Superior temporal gyrus (tissue), 1 donor: Measurements from ENCODE around the gene RUSF1.
"Not testable (repeated sequence)": the region's sequence is repeated elsewhere in the genome, so short reads cannot be mapped to it uniquely, and the experiment has no call there.

Experiments used
- DNase-seq: peaks from one replicate; pipeline ENCODE4 v3.0.0-alpha.2; 2016; ENCODE audit errors: extremely low spot score

RUSF1 gene

DNA sequence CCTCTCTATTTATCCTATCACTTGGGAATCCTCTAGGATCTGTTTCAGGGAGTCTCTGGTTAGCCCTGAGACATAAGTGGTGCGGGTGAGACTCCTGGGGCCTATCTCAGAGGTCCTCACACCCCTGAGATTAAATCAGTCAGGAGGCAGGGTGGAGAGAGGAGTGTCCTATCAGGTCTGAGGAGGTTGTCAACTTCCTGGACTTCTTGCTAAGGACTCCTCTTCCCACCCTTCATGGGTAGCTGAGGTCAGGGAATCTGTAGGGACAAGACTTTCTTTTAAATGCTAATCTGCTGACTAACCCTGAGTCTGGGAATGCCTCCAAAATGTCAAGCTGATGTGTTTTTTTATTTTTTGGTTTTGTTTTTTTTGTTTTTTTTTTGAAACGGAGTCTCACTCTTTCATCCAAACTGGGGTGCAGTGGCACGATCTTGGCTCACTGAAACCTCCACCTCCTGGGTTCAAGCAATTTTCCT is 55.5 kb downstream of the RUSF1 start:
- DNase-seq = no peak

DNA sequence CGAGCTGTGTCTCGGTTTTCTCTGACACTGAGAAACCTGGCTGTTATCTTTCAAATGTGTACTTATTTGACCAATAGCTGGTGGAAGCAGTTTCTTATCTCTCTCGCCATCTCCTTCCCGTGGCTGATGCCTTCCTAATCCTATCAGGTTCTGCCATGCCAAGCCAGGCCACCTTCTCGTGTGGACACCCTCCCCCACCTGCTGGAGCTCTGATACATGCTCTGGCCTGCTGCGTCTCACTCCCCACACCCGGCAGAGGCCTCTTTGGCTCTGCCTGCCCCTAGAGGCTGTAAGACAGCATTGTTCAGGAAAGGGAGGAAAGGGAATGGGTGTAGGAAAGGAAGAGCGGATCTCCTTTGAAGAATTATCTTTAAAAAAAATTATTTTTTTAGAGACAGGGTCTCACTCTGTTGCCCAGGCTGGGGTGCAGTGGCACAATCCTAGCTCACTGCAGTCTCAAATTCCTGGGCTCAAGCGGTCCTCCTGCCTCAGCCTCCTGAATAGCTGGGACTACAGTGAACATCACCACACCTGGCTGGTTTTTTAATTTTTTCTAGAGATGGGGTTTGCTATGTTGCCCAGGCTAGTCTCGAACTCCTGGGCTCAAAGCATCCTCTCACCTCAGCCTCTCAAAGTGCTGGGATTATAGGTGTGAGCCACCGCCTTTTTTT is 56.4 kb downstream of the RUSF1 start:
- peak; percentile 43 for DNase-seq

DNA sequence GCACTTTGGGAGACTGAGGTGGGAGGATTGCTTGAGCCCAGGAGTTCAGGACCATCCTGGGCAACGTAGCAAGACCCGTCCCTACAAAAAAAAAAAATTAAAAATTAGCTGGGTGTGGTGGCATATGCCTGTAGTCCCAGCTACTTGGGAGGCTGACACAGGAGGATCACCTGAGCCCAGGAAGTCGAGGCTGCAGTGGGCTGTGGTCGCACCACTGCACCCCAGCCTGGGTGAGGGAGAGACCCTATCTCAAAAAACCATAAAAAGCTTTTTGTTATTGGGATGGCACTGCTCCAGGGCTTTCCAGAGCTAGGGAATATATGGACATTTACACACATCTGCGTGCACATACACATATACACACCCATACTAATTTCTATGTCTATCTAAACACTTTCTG is 57.0 kb downstream of the RUSF1 start:
- no peak for DNase-seq

DNA sequence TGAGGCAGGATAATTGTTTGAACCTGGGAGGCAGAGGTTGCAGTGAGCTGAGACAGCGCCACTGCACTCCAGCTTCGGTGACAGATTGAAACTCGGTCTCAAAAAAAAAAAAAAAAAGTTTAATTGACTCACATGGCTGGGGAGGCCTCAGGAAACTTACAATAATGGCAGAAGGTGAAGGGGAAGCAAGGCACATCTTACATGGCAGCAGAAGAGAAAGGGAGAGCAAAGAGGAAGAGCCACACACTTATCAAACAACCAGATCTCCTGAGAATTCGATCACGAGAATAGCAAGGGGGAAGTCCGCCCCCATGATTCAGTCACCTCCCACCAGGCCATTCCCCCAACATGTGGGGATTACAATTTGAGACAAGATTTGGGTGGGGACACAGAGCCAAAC is 62.3 kb downstream of the RUSF1 start:
- DNase-seq = not testable (repeated sequence)

DNA sequence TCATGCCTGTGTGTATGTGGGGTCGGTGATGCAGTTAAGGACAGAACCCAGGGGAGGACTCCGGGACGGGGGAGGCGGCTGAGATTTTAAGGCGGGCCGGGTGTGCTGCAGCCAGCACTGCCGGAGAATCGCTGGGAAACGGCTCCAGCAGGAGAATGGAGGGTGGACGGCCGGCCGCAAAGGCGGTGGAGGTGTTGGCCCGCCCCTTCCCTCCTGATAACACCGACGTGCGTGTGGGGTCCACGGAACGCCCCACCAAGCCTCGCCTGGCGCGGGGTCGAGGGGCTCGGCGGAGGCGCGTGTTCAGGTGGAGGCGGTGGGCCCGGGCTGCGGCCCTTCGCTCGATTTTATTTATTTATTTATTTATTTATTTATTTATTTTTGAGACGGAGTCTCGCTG is 66.2 kb downstream of the RUSF1 start:
- no peak for DNase-seq

DNA sequence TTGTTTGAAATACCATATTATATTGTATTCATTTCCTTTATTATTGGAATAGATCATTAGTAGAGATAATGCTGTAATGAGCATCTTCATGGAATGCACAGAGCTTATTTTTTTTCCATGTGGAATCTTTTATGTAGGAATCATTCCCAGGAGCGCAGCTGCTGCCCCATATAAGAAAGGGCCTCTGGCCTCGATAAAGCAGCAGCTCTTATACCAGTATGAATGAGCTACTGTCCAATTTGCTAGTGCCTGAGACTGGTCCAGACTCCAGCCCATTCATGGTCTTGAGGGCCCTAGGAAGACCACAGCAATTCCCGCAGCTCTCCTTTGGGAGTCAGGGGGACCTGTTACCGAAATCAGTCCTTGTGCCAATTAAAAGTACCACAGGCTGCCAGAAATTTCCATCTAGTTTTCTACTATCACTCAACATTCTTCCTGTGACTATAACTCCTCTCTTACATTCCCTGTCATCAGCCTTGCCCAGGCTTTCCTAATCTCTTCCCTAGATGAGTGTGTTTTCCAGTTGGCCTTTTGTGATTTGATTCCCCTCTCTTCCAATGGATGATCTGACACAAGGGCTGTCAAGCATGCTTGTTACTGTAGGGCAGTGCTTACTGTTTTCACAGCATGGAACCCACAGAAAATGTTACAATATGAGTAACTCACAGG is 67.5 kb downstream of the RUSF1 start:
- peak; percentile 46 for DNase-seq

DNA sequence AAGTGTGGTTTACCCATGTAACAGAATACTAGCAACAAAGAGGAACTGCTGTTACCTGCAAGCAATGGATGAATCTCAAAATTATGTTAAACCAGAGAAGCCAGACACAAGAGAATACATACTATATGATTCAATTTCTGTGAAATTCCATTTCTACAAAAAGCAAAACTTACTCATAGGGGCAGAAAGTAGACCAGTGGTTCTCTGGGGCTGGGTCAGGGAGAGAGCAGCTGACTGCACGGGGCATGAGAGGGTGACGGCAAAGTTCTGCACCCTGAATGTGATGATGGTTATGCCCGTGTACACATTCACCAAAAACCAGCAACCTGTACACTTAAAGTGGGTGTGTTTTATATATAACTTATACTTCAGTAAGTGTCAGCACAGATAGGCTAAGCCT is 68.7 kb downstream of the RUSF1 start:
- no peak for DNase-seq
